Progenitor cell of endocrine pancreas (in vitro differentiated cells): Measurements from ENCODE around the gene CNNM3. TPM values are rescaled to one million over a fixed set of nuclear protein-coding genes. Genes with fewer than 3 reads are reported as not detected.

ENCODE experiments used
- DNase-seq: peaks from one replicate; pipeline ENCODE4 v3.0.0; 2021; ENCODE audit warnings: low spot score; ENCODE audit not compliant: unreplicated experiment
- H3K27ac Mint-ChIP-seq: 2 replicates; pipeline ENCODE4 v1.8.0; 2021; ENCODE audit warnings: mild to moderate bottlenecking, moderate library complexity, mixed read lengths
- H3K27me3 Mint-ChIP-seq: 2 replicates; pipeline ENCODE4 v1.8.0; 2021; ENCODE audit warnings: mixed read lengths
- H3K36me3 Mint-ChIP-seq: 2 replicates; pipeline ENCODE4 v1.8.0; 2022; ENCODE audit warnings: mixed read lengths; ENCODE audit not compliant: insufficient read depth
- H3K4me1 Mint-ChIP-seq: 2 replicates; pipeline ENCODE4 v1.8.0; 2021; ENCODE audit warnings: low read depth, mixed read lengths
- H3K4me3 Mint-ChIP-seq: 2 replicates; pipeline ENCODE4 v1.8.0; 2021; ENCODE audit warnings: low read depth, mild to moderate bottlenecking, moderate library complexity, mixed read lengths
- H3K9me3 Mint-ChIP-seq: 2 replicates; pipeline ENCODE4 v1.8.0; 2021; ENCODE audit warnings: low read depth, mixed read lengths
- CTCF ChIP-seq: fragments of 200-600 bp; sonication (generic); IDR thresholded peaks from one replicate; pipeline ENCODE4 v1.5.0; 2021; ENCODE audit warnings: antibody characterized with exemption, mild to moderate bottlenecking; ENCODE audit not compliant: unreplicated experiment
- total RNA-seq: library from RNA; stranded (reverse); gene quantifications from 2 replicates; pipeline ENCODE4 v1.2.1, GENCODE V29; 2021

CNNM3 gene
- total RNA-seq, 1 donor from 2014 or later, result 54.0 TPM

- DNase-seq, result no peak
- Mint-ChIP-seq H3K36me3 (peaks cover 12% of the 10 kb centered on the region), H3K27ac (no peak overlapping the region), H3K4me1 (no peaks in the 10 kb centered on the region), H3K4me3 (no peak overlapping the region), H3K9me3 (no peaks in the 10 kb centered on the region), H3K27me3 (no peaks in the 10 kb centered on the region)
- TF ChIP-seq CTCF, result no peak
Observed at GRCh38 chr2:96847586-96847985, 31.5 kb downstream of the CNNM3 start.

- H3K9me3 Mint-ChIP-seq, result no peaks in the 10 kb centered on the region
- no peaks in the 10 kb centered on the region for H3K4me1 Mint-ChIP-seq
- DNase-seq, result no peak
- H3K27ac Mint-ChIP-seq, result no peak overlapping the region
- H3K4me3 Mint-ChIP-seq, result no peak overlapping the region
- no peaks in the 10 kb centered on the region for H3K27me3 Mint-ChIP-seq
- peaks cover 14% of the 10 kb centered on the region for H3K36me3 Mint-ChIP-seq
- no peak for TF ChIP-seq CTCF
Observed at GRCh38 chr2:96848264-96848663, 32.2 kb downstream of the CNNM3 start.

- no peak overlapping the region for H3K27ac Mint-ChIP-seq
- H3K4me3 Mint-ChIP-seq, result no peak overlapping the region
- TF ChIP-seq CTCF, result no peak
- H3K36me3 Mint-ChIP-seq, result peaks cover 13% of the 10 kb centered on the region
- H3K4me1 Mint-ChIP-seq, result peaks cover 10% of the 10 kb centered on the region
- H3K9me3 Mint-ChIP-seq, result no peaks in the 10 kb centered on the region
- no peaks in the 10 kb centered on the region for H3K27me3 Mint-ChIP-seq
- no peak for DNase-seq
Observed at GRCh38 chr2:96852667-96853066, 36.6 kb downstream of the CNNM3 start.

GRCh38 chr2:96853321-96853720, 37.3 kb downstream of the CNNM3 start:
- H3K4me3 Mint-ChIP-seq, result no peak overlapping the region
- H3K4me1 Mint-ChIP-seq, result peaks cover 10% of the 10 kb centered on the region
- no peak for TF ChIP-seq CTCF
- H3K27me3 Mint-ChIP-seq, result no peaks in the 10 kb centered on the region
- DNase-seq, result no peak
- H3K36me3 Mint-ChIP-seq, result peaks cover 9% of the 10 kb centered on the region
- no peak overlapping the region for H3K27ac Mint-ChIP-seq
- H3K9me3 Mint-ChIP-seq, result no peaks in the 10 kb centered on the region

- Mint-ChIP-seq H3K27me3 (no peaks in the 10 kb centered on the region), H3K4me3 (peak overlapping the region; percentile 80), H3K4me1 (peaks cover 17% of the 10 kb centered on the region), H3K27ac (peak overlapping the region; percentile 84), H3K36me3 (peaks cover 8% of the 10 kb centered on the region), H3K9me3 (no peaks in the 10 kb centered on the region)
- DNase-seq, result no peak
- no peak for TF ChIP-seq CTCF
Observed at GRCh38 chr2:96856776-96857666, 41.0 kb downstream of the CNNM3 start.
